GF-D8 (cell line): ENCODE results near the gene HID1.

Experiments
- DNase-seq: peaks from one replicate; lab custom pipeline; 2025; lab: John Stamatoyannopoulos, UW

HID1 gene

GRCh38 chr17:74950207-74950606 lies 22.4 kb downstream of the HID1 start:
- no peak for DNase-seq

GRCh38 chr17:74949455-74950115 lies 23.0 kb downstream of the HID1 start:
- DNase-seq, result no peak

- no peak for DNase-seq
Observed at GRCh38 chr17:74947041-74947754, 25.4 kb downstream of the HID1 start.

GRCh38 chr17:74946641-74947040 lies 25.9 kb downstream of the HID1 start:
- DNase-seq, result no peak

GRCh38 chr17:74945543-74945942 lies 27.0 kb downstream of the HID1 start:
- DNase-seq, result no peak

- DNase-seq, result no peak
Observed at GRCh38 chr17:74943808-74944522, 28.6 kb downstream of the HID1 start.

GRCh38 chr17:74941128-74941725 lies 31.3 kb downstream of the HID1 start:
- DNase-seq, result no peak

- DNase-seq, result no peak
Observed at GRCh38 chr17:74939534-74939933, 33.0 kb downstream of the HID1 start.

- DNase-seq, result no peak
Observed at GRCh38 chr17:74938194-74938950, 34.2 kb downstream of the HID1 start.

GRCh38 chr17:74937064-74938051 lies 35.2 kb downstream of the HID1 start:
- DNase-seq, result no peak

GRCh38 chr17:74936470-74936799 lies 36.1 kb downstream of the HID1 start:
- no peak for DNase-seq

- no peak for DNase-seq
Observed at GRCh38 chr17:74935585-74936469, 36.7 kb downstream of the HID1 start, which contains the start of gene OTOP3. TSS of gene OTOP3 (plus strand) at chr17:74935898. CDS start at chr17:74935922, 24 bp downstream.

GRCh38 chr17:74935048-74935447 lies 37.5 kb downstream of the HID1 start:
- DNase-seq, result no peak

GRCh38 chr17:74930535-74931036 lies 42.0 kb downstream of the HID1 start:
- no peak for DNase-seq

GRCh38 chr17:74928786-74929185 lies 43.8 kb downstream of the HID1 start:
- no peak for DNase-seq

- no peak for DNase-seq
Observed at GRCh38 chr17:74925242-74925641, 47.3 kb downstream of the HID1 start.

- no peak for DNase-seq
Observed at GRCh38 chr17:74924250-74924948, 48.2 kb downstream of the HID1 start, which contains the start of gene OTOP2. TSS of gene OTOP2 (plus strand) at chr17:74924273. CDS start at chr17:74924633, 360 bp downstream.

GRCh38 chr17:74923538-74924249 lies 48.9 kb downstream of the HID1 start:
- no peak for DNase-seq
